Esophagus squamous epithelium (tissue), 5 donors: ENCODE results near the gene GARNL3. TPM values are rescaled to one million over a fixed set of nuclear protein-coding genes. Genes with fewer than 3 reads are reported as not detected.
A peak's percentile ranks its signal among the peaks of the same experiment; 100 is the strongest.

Source experiments
- DNase-seq: peaks from one replicate; lab custom pipeline; 2025; lab: John Stamatoyannopoulos, UW
- H3K27ac ChIP-seq, 4 donors: fragments of 200-600 bp; sonication (generic); one replicate each; pipeline ENCODE4 v1.5.1; 2016 to 2019; ENCODE audit warnings: mild to moderate bottlenecking in 1 of 4
- H3K27me3 ChIP-seq, 4 donors: fragments of 200-600 bp; sonication (generic); 1 replicate in 3 of 4; 2 replicates in 1 of 4; pipeline versions ENCODE4 v1.5.1 to v1.6.0; 2017 to 2021; ENCODE audit warnings: antibody characterized with exemption in 1 of 4
- H3K36me3 ChIP-seq, 3 donors: fragments of 200-600 bp; sonication (generic); one replicate each; pipeline ENCODE4 v1.5.1; 2016 to 2019
- H3K4me1 ChIP-seq, 3 donors: fragments of 200-600 bp; sonication (generic); one replicate each; pipeline ENCODE4 v1.5.1; 2017 to 2019
- H3K4me3 ChIP-seq, 4 donors: fragments of 200-600 bp; sonication (generic); 1 replicate in 3 of 4; 2 replicates in 1 of 4; pipeline ENCODE4 v1.5.1; 2016 to 2019; ENCODE audit warnings: mild to moderate bottlenecking in 2 of 4, moderate library complexity in 1 of 4
- H3K9me3 ChIP-seq, 3 donors: fragments of 200-600 bp; sonication (generic); one replicate each; pipeline ENCODE4 v1.5.1; 2016 to 2019
- POLR2A ChIP-seq, 4 donors: fragments of 450-650 bp; IDR thresholded peaks; one replicate each; pipeline ENCODE4 v1.6.1; 2017; ENCODE audit warnings: antibody characterized with exemption in 4 of 4, mild to moderate bottlenecking in 4 of 4, moderate library complexity in 3 of 4
- WGBS, 2 donors: methylation state at CpG; one replicate each; pipeline ENCODE4 v1.1.5; 2018; 5-methylcytosine and 5-hydroxymethylcytosine counted together
- intact Hi-C: fragments of 100-400 bp; cut with DNase I; formaldehyde crosslinking; loops from one replicate; pipeline ENCODE4 v1.15.0; 2022
- total RNA-seq, 4 donors: library from RNA; depleted of rRNA; stranded (reverse); fragments of >200 nt; gene quantifications; one replicate each; pipeline ENCODE4 v1.1.0, GENCODE V29; 2016
- TF ChIP-seq, protein P1 (sequence below), 6 experiments: fragments of 450-650 bp in 4 of 6; fragments of 200-600 bp in 2 of 6; sonication (generic) in 2 of 6; IDR thresholded peaks; one replicate each; pipeline ENCODE4 v1.5.1; 2016 to 2019; ENCODE audit warnings: antibody characterized with exemption in 6 of 6, mild to moderate bottlenecking in 4 of 6, moderate library complexity in 4 of 6
- donor health status: DM: yes; HTN: yes; CAD: no.

Gene GARNL3
- total RNA-seq, 4 donors from 2014 or later: 1.1 to 22.9 (median 8.2) TPM

DNA sequence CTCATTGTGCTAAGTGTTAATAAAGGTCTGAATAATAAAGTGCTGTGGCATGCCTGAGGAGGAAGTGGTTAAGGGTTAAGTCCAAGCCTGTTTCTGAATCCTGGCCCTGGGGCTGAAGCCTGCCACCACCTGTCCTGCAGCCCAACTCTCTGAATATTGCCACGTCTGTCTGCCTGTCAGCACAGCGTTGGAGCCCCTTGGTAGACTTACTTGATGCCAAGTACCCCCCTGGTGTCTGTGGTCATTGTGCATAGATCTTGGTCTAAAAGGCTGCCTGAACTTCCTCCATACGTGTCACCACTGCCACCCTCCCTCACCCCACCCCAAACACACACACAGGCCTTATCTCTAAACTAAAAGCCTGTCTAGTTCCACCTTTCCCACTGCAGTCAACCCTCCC is 97.0 kb downstream of the GARNL3 start:
- peaks cover 0 to 44% (median 0%) of the 10 kb centered on the region in 3 donors for H3K36me3 ChIP-seq
- no peaks in the 10 kb centered on the region for H3K9me3 ChIP-seq
- H3K4me3 ChIP-seq: no peak overlapping the region
- WGBS, 2 donors: 36 to 49% methylated on average over 3 of the region's 3 CpGs
- intact Hi-C loops: no loop called here
- H3K27me3 ChIP-seq: no peaks in the 10 kb centered on the region
- peaks cover 22 to 42% (median 24%) of the 10 kb centered on the region in 3 donors for H3K4me1 ChIP-seq
- DNase-seq: no peak
- no peak for TF ChIP-seq POLR2A (IDR thresholded peaks at IDR 0.05)
- TF ChIP-seq, protein P1, sequence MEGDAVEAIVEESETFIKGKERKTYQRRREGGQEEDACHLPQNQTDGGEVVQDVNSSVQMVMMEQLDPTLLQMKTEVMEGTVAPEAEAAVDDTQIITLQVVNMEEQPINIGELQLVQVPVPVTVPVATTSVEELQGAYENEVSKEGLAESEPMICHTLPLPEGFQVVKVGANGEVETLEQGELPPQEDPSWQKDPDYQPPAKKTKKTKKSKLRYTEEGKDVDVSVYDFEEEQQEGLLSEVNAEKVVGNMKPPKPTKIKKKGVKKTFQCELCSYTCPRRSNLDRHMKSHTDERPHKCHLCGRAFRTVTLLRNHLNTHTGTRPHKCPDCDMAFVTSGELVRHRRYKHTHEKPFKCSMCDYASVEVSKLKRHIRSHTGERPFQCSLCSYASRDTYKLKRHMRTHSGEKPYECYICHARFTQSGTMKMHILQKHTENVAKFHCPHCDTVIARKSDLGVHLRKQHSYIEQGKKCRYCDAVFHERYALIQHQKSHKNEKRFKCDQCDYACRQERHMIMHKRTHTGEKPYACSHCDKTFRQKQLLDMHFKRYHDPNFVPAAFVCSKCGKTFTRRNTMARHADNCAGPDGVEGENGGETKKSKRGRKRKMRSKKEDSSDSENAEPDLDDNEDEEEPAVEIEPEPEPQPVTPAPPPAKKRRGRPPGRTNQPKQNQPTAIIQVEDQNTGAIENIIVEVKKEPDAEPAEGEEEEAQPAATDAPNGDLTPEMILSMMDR (IDR thresholded peaks at IDR 0.05): no peak
- H3K27ac ChIP-seq: peak overlapping the region; percentile 8 to 67 (median 60)

DNA sequence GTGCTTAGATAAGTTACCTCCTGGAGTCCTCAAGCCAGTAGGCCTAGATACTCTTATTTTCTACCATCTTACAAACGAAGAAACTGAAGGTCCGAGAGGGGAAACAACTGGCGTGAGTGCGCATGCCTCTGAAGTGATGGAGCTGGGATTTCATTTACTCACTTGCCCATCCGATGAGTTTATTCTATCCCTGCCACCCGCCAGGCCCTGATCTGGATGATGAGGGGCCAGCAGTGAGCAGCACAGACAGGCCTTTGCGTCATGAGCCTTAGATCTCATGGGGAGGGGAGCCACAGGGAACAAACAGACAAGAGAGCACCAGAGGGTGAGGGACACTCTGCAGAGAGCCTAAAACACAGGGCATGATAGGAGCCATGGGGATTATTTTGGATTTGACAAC is 98.3 kb downstream of the GARNL3 start:
- TF ChIP-seq POLR2A (IDR thresholded peaks at IDR 0.05): no peak
- TF ChIP-seq, protein P1 (IDR thresholded peaks at IDR 0.05): no peak
- 90 to 94% methylated on average over 6 to 7 of the region's 7 CpGs for WGBS, 2 donors

DNA sequence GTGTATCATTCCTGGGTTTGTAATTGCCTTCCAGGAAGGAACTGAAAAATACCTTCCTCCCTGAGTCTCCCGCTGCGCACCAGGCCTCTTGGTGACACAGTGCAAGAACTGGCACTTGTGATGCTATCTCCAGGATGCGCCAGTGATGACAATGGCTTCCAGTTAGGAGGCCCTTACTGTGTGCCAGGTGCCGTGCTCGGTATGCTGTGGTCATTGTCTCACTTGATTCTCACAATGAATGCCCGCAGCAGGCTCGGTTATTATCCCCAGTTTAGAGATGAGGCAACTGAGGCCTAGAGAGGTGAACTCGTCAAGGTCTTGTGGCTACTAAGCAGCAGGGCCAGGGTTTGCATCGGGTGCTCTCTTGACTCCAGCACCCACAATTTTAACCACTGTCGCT is 100.9 kb downstream of the GARNL3 start:
- Histone ChIP-seq H3K27ac (no peak overlapping the region), H3K9me3 (no peaks in the 10 kb centered on the region), H3K36me3 (peaks cover 0 to 32% (median 0%) of the 10 kb centered on the region in 3 donors), H3K4me3 (no peak overlapping the region), H3K27me3 (no peaks in the 10 kb centered on the region), H3K4me1 (peaks cover 18 to 23% (median 19%) of the 10 kb centered on the region in 3 donors)
- DNase-seq: no peak
- intact Hi-C loops: no loop called here
- no peak for TF ChIP-seq POLR2A (IDR thresholded peaks at IDR 0.05)
- TF ChIP-seq, protein P1 (IDR thresholded peaks at IDR 0.05): no peak
- WGBS, 2 donors: 91 to 93% methylated on average over 9 to 10 of the region's 10 CpGs

More for the DNA sequence above, 98.3 kb downstream of the GARNL3 start:
- peaks cover 22 to 42% (median 24%) of the 10 kb centered on the region in 3 donors for H3K4me1 ChIP-seq
- H3K36me3 ChIP-seq: peaks cover 0 to 32% (median 0%) of the 10 kb centered on the region in 3 donors
- no peak overlapping the region for H3K27ac ChIP-seq
- intact Hi-C loops: no loop called here
- DNase-seq: no peak
- no peak overlapping the region for H3K4me3 ChIP-seq
- no peaks in the 10 kb centered on the region for H3K27me3 ChIP-seq
- no peaks in the 10 kb centered on the region for H3K9me3 ChIP-seq

DNA sequence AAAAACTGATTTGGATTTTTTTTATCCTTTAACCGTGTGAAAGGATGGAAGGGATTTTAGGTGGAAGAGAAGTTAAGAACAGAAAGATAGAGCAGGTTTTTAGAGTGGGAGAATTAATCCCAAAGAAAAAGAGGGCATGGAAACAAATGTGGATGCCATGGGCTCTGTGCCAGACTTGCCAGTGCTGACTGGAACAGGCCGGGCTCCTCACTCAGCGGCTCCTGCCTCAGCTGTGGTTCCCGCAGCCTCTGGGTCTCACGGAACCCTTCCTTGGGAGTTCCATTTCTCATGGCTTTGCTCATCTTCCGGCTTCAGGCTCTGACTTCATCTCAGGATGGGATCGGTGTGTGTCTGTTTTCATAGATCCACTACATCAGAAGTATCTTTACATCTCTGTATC is 102.0 kb downstream of the GARNL3 start:
- no peak for TF ChIP-seq POLR2A (IDR thresholded peaks at IDR 0.05)
- TF ChIP-seq, protein P1 (IDR thresholded peaks at IDR 0.05): no peak
- WGBS, 2 donors: 38 to 69% methylated on average over 7 of the region's 7 CpGs
- Histone ChIP-seq H3K4me1 (peaks cover 6 to 12% (median 9%) of the 10 kb centered on the region in 3 donors), H3K9me3 (no peaks in the 10 kb centered on the region), H3K27me3 (no peaks in the 10 kb centered on the region), H3K27ac (no peak overlapping the region), H3K36me3 (peaks cover 0 to 32% (median 0%) of the 10 kb centered on the region in 3 donors), H3K4me3 (no peak overlapping the region)
- intact Hi-C loops: no loop called here
- DNase-seq: no peak

DNA sequence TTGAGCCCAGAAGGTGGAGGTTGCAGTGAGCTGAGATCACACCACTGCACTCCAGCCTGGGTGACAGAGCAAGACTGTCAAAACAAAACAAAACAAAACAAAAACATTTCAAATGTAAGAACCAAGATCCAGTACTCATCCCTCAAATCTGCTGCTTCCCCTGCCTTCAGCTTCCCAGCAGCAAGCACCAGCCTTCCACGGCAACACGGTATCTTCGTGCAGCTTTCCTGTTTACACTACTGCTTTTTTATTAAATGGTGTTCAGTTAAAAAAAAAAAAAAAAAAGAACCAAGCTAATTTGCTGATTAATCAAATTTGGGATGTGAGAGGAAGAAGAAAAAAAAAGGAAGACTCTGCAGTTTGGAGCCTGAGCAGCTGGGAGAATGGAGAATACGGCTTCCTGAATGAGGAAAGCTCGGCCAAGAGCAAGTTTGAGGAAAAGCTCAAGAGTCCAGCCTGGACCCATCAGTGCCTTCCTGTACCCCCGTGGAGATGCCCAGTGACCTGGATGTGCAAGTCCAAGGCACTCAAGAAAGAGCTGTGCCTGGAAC is 104.4 kb downstream of the GARNL3 start:
- Histone ChIP-seq H3K4me3 (no peak overlapping the region), H3K4me1 (no peaks in the 10 kb centered on the region), H3K27ac (no peak overlapping the region), H3K27me3 (no peaks in the 10 kb centered on the region), H3K36me3 (peaks cover 0 to 26% (median 0%) of the 10 kb centered on the region in 3 donors), H3K9me3 (no peaks in the 10 kb centered on the region)
- DNase-seq: no peak
- 52 to 73% methylated on average over 6 of the region's 6 CpGs for WGBS, 2 donors
- TF ChIP-seq, protein P1 (IDR thresholded peaks at IDR 0.05): no peak
- TF ChIP-seq POLR2A (IDR thresholded peaks at IDR 0.05): no peak
- intact Hi-C loops: no loop called here
